Osteoblast (primary cell): Measurements from ENCODE around the gene FLII. TPM values are rescaled to one million over a fixed set of nuclear protein-coding genes. Genes with fewer than 3 reads are reported as not detected.

Experiments used
- DNase-seq: peaks from one replicate; pipeline ENCODE4 v3.0.0; 2011; ENCODE audit warnings: low spot score, mixed read lengths; ENCODE audit not compliant: insufficient read length; ENCODE audit errors: missing footprints
- H2AFZ ChIP-seq: 2 replicates; pipeline ENCODE4 v1.6.0; 2011; ENCODE audit warnings: mild to moderate bottlenecking, low read length
- H3K27ac ChIP-seq: 2 replicates; pipeline ENCODE4 v1.5.1; 2011; ENCODE audit warnings: mild to moderate bottlenecking, low read depth, low read length, moderate library complexity
- H3K27me3 ChIP-seq: 2 replicates; pipeline ENCODE4 v1.6.0; 2012; ENCODE audit warnings: mild to moderate bottlenecking, control low read depth, inconsistent platforms, low read length, moderate library complexity; ENCODE audit not compliant: insufficient read depth
- H3K36me3 ChIP-seq: 2 replicates; pipeline ENCODE4 v1.5.1; 2011; ENCODE audit warnings: mild to moderate bottlenecking, low read length, control low read depth, moderate library complexity; ENCODE audit not compliant: insufficient read depth
- H3K4me1 ChIP-seq: 2 replicates; pipeline ENCODE4 v1.5.1; 2011; ENCODE audit warnings: mild to moderate bottlenecking, low read length, control low read depth, moderate library complexity; ENCODE audit not compliant: insufficient read depth
- H3K4me2 ChIP-seq: 2 replicates; pipeline ENCODE4 v1.6.0; 2011; ENCODE audit warnings: mild to moderate bottlenecking, low read length; ENCODE audit not compliant: insufficient read depth
- H3K4me3 ChIP-seq: fragments of 200-600 bp; sonication (generic); 3 replicates; pipeline ENCODE4 v1.5.1; 2012; ENCODE audit warnings: mild to moderate bottlenecking, low read length, inconsistent platforms; ENCODE audit not compliant: insufficient read depth
- H3K79me2 ChIP-seq: 2 replicates; pipeline ENCODE4 v1.6.0; 2012; ENCODE audit warnings: mild to moderate bottlenecking, low read length, control low read depth, inconsistent platforms; ENCODE audit not compliant: insufficient read depth
- H3K9me3 ChIP-seq: 2 replicates; pipeline ENCODE4 v1.5.1; 2011; ENCODE audit warnings: low read depth, low read length, control low read depth
- H4K20me1 ChIP-seq: 2 replicates; pipeline ENCODE4 v1.6.0; 2012; ENCODE audit warnings: mild to moderate bottlenecking, low read length, control low read depth; ENCODE audit not compliant: insufficient read depth
- CTCF ChIP-seq: IDR thresholded peaks from 2 replicates; pipeline ENCODE4 v1.5.1; 2011; ENCODE audit warnings: mild to moderate bottlenecking, low read depth, low read length, moderate library complexity; ENCODE audit errors: extremely low read depth
- total RNA-seq: library from RNA; depleted of rRNA; stranded (reverse); fragments of >200 nt; gene quantifications from 2 replicates; pipeline ENCODE4 v1.2.3, GENCODE V29; 2012

FLII gene
- total RNA-seq, 1 donor, result 212 TPM

GRCh38 chr17:18256351-18256750 is 2.2 kb downstream of the FLII start:
- H3K4me2 ChIP-seq, result no peak overlapping the region
- no peak for DNase-seq
- no peaks in the 10 kb centered on the region for H3K27me3 ChIP-seq
- H3K9me3 ChIP-seq, result no peaks in the 10 kb centered on the region
- H3K4me1 ChIP-seq, result peaks cover 22% of the 10 kb centered on the region
- peaks cover 53% of the 10 kb centered on the region for H3K36me3 ChIP-seq
- peaks cover 59% of the 10 kb centered on the region for H3K79me2 ChIP-seq
- no peak overlapping the region for H3K27ac ChIP-seq
- H3K4me3 ChIP-seq, result no peak overlapping the region
- H4K20me1 ChIP-seq, result peaks cover 33% of the 10 kb centered on the region
- TF ChIP-seq CTCF, result no peak
- no peak overlapping the region for H2AFZ ChIP-seq

GRCh38 chr17:18254888-18255649 is 3.5 kb downstream of the FLII start:
- Histone ChIP-seq H3K36me3 (peaks cover 66% of the 10 kb centered on the region), H3K4me1 (peaks cover 16% of the 10 kb centered on the region), H3K4me2 (no peak overlapping the region), H3K27ac (no peak overlapping the region), H3K79me2 (peaks cover 52% of the 10 kb centered on the region), H4K20me1 (peaks cover 37% of the 10 kb centered on the region), H2AFZ (no peak overlapping the region), H3K9me3 (no peaks in the 10 kb centered on the region), H3K27me3 (no peaks in the 10 kb centered on the region), H3K4me3 (no peak overlapping the region)
- no peak for TF ChIP-seq CTCF
- no peak for DNase-seq

- Histone ChIP-seq H3K27ac (no peak overlapping the region), H3K4me2 (no peak overlapping the region), H3K36me3 (peaks cover 71% of the 10 kb centered on the region), H3K4me1 (peaks cover 15% of the 10 kb centered on the region), H3K9me3 (no peaks in the 10 kb centered on the region), H3K4me3 (no peak overlapping the region), H3K27me3 (no peaks in the 10 kb centered on the region), H4K20me1 (peaks cover 37% of the 10 kb centered on the region), H2AFZ (no peak overlapping the region), H3K79me2 (peaks cover 52% of the 10 kb centered on the region)
- DNase-seq, result no peak
- no peak for TF ChIP-seq CTCF
Observed at GRCh38 chr17:18253947-18254821, 4.4 kb downstream of the FLII start.
